Dermis lymphatic vessel endothelial cell (primary cell): ENCODE measurements around the gene UBE3D. TPM values are rescaled to one million over a fixed set of nuclear protein-coding genes. Genes with fewer than 3 reads are reported as not detected.

Experiments used
- total RNA-seq: library from RNA; depleted of rRNA; stranded (reverse); fragments of >200 nt; gene quantifications from 2 replicates; pipeline ENCODE4 v1.2.1, GENCODE V29; 2014

UBE3D gene
- total RNA-seq = 2.1 and 3.8 TPM in 2 replicates

GRCh38 chr6:83065511-83066192 is at the start of gene UBE3D:
TSS of gene UBE3D (minus strand) at chr6:83065841. CDS start at chr6:83065718, 123 bp downstream.

GRCh38 chr6:83067448-83068439 is 2.1 kb upstream of the UBE3D start, which contains the start of gene DOP1A:
TSS of gene DOP1A (plus strand) at chr6:83067671. CDS start at chr6:83096978, 29,307 bp downstream.

Other genes starting within 250 kb of the UBE3D start
- gene DOP1A, start 1.8 kb upstream of the UBE3D start, total RNA-seq = 11.9 and 23.9 TPM in 2 replicates
- gene PGM3, start 127.4 kb upstream of the UBE3D start, total RNA-seq = 69.0 and 72.3 TPM in 2 replicates
- 3.7 and 4.6 TPM in 2 replicates for gene RWDD2A, start 127.5 kb upstream of the UBE3D start, total RNA-seq